NK-92 treated with Interleukin-12 subunit alpha and Interleukin-12 subunit beta, amount 100 ng/mL, for 24 hours (cell line): ENCODE data around the gene SLITRK2.

ENCODE experiments used
- DNase-seq: peaks from one replicate; lab custom pipeline; 2025; lab: John Stamatoyannopoulos, UW

SLITRK2 gene

GRCh38 chrX:145817331-145818185 lies at the start of gene SLITRK2:
SLITRK2 (plus strand) TSS chrX:145817829; CDS start chrX:145822426, 4,597 bp downstream.
- no peak for DNase-seq

DNA sequence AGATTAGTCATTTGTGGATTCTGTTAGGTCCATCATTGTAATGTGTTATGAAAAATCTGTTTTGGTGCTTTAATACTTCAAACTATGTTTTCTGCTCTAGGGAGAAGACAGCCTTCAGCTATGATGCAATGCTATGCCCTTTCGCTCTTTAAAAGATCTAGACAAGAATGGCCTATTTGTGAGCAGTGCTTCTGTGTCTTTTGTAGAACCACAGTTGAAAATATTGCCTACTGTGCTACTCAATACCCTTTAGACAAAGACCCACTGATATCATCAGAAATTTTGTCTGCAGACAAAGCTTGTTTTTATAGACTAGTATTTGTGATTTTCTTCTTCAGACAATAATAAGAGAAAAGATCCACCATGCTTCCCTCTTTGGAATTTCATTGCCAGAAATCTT lies 44.6 kb upstream of the SLITRK2 start:
- no peak for DNase-seq

DNA sequence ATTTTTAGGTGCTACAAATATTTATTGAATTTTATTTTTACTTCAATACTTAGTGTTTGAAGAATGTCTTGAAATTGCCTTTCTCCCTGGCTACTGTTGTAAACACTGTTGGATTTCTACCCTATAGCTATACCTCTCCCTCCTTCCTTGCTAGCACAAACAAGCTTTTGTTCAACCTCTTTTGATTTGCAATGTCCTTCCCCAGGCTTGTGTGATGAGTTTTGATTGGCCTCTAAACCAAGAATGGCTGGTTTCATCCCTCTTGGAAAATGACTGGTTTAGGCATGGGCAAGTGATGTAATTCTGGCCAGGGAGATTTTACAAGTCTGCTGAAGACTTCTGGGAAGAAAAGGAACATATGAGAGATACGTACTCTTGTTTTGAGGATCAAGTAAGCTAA lies 25.3 kb upstream of the SLITRK2 start:
- DNase-seq = no peak

DNA sequence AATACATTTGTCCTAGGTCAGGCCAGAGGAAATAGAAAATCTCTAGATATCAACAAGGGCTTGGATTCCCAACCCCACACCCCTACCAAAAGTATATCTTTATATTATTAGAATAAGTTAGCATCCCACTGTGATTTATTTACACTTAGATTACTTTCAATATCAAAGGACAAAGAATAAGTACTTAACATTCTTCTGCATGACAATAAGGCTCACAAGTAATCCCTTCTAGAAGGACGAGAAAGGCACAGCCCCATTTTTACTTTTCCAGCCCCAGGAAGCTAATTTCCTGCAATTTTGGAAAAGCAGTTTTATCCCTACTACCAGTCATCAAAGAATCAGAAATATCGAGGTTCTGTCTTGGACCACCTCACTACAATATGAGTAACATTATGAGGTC lies 14.1 kb upstream of the SLITRK2 start:
- DNase-seq = no peak

- no peak for DNase-seq
These were observed 4.5 kb upstream of the SLITRK2 start for GRCh38 chrX:145813081-145813480.

DNA sequence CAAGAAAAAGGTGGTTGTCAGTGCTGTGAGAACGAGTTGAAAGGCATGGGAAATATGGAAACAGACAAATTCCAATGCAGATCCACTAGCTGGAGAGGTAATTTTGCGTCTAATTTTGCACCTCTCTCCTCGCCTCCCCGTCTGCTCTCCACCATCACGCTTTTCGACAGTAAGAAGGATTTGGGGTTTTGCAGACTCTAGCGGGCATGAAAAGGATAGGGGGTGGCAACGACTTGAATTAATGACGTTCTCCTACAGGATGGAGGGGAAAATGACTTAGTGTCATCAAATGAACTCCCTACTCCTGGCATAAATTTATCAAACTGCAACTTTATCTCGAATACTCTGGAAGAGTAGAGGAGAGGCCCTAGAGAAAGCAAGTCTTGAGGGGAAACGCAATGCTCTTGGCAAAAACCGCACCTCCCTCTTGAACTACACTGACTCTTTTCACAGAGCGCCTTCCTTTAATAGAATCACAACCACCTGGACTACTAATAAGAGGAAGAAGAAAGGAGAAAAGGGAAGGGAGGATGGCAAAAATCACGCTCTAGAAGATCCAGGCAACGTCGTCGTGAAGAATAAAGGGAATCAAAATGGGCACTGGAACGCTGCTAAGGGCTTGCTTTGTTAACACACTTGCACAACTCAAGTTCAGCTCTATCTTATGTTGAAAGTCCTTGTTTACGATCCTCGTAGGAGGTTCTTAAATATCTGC lies 871 bp upstream of the SLITRK2 start:
- DNase-seq = no peak

- DNase-seq = no peak
These were observed 821 bp downstream of the SLITRK2 start for GRCh38 chrX:145818186-145819113.

DNA sequence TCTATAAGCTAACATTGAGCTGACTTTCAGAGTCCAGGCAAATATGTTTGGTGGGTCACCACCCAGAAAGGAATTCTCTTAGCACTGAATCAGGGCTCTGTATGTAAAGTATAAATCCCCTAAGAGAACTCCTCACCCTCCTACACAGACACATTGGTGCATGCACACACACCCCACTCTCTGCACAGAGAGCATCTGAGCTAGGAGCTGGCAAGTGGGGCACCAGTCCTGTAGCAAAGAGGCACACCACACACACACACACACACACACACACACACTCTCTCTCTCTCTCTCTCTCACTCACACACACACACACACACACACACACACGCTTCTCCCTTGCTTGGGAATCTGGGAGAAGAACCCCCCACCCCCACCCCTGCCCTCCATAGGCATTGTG lies 3.2 kb downstream of the SLITRK2 start:
- DNase-seq = no peak

DNA sequence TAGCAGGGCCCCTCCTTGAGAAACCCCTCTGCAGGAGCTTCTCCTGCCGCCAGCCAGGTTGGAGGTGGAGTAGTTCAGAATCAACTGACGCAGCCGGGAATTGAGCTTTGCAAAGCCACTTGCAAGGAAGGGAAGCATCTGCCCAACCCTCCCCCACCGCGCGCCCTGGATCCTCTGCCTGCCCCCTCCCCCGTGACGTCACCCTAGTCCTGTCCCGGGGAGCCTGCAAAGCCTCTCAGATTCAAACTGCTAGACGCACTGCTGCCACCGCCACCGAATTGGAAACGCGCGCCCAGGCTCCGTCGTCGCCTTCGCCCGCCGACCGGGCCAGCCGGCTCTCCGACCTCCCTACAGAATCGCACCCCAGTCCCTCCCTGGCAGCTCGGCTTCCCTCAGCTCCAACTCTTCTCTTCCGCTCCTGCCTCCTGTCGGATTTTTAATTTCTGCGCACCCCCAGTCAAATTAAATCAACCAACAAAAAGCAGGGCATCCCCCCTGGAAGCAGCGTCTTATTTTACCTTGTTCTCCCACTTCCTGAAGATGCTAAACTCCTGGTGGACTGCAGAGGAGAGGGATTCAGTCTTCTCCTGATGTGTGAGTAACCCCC lies 3.8 kb downstream of the SLITRK2 start:
- DNase-seq = no peak

DNA sequence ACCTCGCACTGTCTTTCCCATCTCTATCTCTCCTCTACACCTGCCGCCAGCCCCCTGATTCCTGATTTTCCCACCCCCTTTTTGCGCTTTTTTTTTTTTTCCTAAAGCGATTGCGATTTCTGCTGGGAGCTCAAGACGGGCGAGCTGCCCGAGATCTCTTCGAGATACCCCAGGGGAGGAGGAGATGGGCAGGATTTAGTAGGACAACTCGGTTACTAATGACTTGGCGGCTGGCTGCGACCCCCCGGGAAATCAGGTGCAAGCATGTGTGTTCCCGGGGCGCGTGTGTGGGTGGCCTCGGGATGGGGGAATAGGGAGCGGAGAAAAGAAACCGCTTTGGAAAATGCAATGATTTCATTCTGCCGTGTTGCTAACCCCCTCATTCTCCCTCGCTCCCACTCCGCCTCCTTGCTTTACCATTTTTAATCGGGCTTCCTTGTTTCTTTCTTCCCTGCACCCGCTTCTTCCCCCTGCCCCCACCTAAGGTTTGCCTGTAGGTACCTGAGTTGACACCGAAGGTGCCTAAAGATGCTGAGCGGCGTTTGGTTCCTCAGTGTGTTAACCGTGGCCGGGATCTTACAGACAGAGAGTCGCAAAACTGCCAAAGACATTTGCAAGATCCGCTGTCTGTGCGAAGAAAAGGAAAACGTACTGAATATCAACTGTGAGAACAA lies 4.4 kb downstream of the SLITRK2 start:
- DNase-seq = no peak

DNA sequence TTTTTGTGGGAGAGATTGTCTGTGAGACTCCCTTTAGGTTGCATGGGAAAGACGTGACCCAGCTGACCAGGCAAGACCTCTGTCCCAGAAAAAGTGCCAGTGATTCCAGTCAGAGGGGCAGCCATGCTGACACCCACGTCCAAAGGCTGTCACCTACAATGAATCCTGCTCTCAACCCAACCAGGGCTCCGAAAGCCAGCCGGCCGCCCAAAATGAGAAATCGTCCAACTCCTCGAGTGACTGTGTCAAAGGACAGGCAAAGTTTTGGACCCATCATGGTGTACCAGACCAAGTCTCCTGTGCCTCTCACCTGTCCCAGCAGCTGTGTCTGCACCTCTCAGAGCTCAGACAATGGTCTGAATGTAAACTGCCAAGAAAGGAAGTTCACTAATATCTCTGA lies 5.5 kb downstream of the SLITRK2 start:
- no peak for DNase-seq

- no peak for DNase-seq
These were observed 8.3 kb downstream of the SLITRK2 start for GRCh38 chrX:145825896-145826295.

DNA sequence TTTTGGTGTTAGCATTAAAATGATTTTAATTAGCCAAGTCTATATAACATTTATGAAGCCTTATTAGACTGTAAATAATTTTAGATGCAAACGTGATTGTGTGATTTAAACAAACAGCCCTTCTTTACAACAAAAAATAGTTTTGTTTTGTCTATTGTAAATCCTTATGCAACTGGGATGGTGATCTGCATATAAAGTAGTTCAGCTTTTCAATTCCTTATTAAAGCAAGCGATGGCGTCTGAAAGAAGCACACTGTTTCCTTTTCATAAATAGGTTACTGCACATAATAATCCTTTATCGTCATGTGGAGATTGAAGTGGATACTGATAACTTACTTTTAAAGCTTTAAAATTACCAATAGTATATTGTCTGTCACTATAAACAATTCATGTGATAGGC lies 8.8 kb downstream of the SLITRK2 start:
- DNase-seq = no peak

GRCh38 chrX:145832796-145833195 lies 15.2 kb downstream of the SLITRK2 start:
- no peak for DNase-seq

GRCh38 chrX:145840531-145840930 lies 22.9 kb downstream of the SLITRK2 start:
- DNase-seq = no peak

DNA sequence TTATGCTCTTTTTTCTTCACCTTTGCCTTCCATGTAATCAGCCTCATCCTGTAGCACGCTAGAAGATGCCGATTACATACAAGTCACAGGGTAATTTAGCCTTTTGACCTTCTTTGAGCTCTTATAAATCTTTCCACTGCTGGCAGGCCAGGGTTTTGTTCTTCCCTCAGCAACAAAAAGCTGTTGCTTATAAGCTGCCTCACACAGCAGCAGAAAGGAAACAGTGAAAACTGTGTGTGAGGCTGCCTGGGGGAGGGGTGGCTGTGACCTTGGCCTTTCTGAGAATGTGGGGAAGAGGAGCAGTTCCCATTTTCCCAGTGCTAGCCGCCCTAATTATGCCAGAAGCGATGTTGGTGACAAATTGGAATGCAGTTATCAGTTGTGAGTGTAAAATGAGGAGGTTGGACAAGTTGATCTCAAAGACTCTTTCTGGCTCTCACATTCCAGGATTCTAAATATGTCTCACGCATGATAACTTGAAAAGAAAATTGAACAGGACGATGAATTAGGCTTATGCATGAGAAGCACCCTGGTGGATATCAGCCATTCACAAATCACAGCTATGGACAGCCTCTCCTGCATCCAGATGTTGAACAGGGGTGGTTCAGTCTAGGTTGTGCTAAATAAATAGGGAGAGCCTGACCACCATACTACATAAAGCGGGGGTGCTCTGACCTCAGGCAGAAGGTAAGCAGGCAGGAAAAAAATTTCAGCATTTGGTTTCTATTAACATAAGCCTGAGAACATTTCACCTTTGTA lies 25.7 kb downstream of the SLITRK2 start:
- no peak for DNase-seq

DNA sequence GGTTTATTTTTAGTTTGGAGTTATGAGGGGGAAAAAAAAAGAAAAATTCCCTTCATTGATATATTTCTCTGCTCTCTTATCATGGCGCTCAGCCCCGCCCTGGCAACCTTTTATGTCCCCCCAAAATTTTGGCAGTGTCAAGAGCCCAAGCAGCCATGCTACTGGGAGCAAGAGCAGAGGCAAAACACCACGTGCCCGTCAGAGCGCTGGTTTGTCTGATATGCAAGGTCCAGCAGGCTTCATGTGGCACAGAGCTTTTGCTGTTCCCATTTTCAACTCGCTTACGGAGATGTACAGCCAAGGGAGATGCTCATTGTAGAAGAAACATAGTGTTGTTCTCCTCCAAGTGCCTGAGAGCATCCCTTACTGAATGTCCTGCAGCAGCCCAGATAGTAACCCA lies 27.3 kb downstream of the SLITRK2 start:
- DNase-seq = no peak

- no peak for DNase-seq
These were observed 30.8 kb downstream of the SLITRK2 start for GRCh38 chrX:145848448-145848847.

DNA sequence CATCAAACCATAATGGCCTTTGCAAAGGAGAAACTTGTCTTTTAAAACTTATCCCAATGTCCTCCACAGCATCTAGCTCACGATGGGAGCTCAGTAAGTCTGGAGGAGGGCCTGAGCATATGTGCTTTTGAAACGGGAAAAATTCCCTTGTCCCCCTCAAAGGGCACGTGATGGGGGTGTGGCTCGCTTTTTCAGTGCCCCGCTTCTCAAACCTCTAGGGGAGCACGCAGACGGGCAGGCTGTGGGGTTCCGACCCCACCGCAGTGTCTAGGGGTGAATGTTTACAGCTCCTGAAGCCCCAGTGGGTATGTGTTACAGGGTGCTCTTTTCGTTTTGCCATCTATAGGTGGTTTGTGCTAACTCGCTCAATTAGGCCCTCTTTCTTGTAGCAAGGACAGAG lies 31.2 kb downstream of the SLITRK2 start:
- no peak for DNase-seq

- no peak for DNase-seq
These were observed 35.6 kb downstream of the SLITRK2 start for GRCh38 chrX:145853181-145853580.

GRCh38 chrX:145856181-145856580 lies 38.6 kb downstream of the SLITRK2 start:
- no peak for DNase-seq
